Measurements from ENCODE around the gene FAM241A. TPM values are rescaled to one million over a fixed set of nuclear protein-coding genes. Genes with fewer than 3 reads are reported as not detected.
A peak's percentile ranks its signal among the peaks of the same experiment; 100 is the strongest.

FAM241A gene
- total and polyA plus RNA-seq, 2 of the 13 experiments (the other 11 are each of a cell fraction or from before 2014, with no cell fraction given), result 0.61 to 0.69 TPM

- ChIA-PET CTCF (ENCODE audit: low intra/inter-chr PET ratio, low total read pairs) (no interaction called here), POLR2A (interaction anchor here (0.5 to 1.9 kb wide), 6 partner anchors 9 to 104 kb away, joined by 3 to 14 read pairs (median 4); partner anchors contain the start of gene AP1AR)
- no TSS peak for BruUV-seq (replicated peaks)
- in situ Hi-C loops (cut with HindIII; ENCODE audit: extremely low pct_ligation_motif_present, low pct_unique_long_range_greater_than_20kb) (no loop called here), intact Hi-C loops (cut with micrococcal nuclease; ENCODE audit: unreplicated experiment) (no loop called here)
- ATAC-seq (peak; percentile 91), DNase-seq (ENCODE audit: low spot score) (peak; percentile 78), FAIRE-seq (peak; percentile 26)
- H3K9me3 ChIP-seq (ENCODE audit: low read length), result no peaks in the 10 kb centered on the region
- no peaks in the 10 kb centered on the region for H3K27me3 ChIP-seq (ENCODE audit: control insufficient read depth in 1 of 2, insufficient read depth in 2 of 2, low read length in 2 of 2)
- H3K4me1 ChIP-seq (ENCODE audit: insufficient read depth, low read length), result peaks cover 49% of the 10 kb centered on the region
- H3K4me2 ChIP-seq (ENCODE audit: low read depth, low read length), result peak overlapping the region; percentile 37; the same call in 1 of the 2 replicates
- H3K27ac ChIP-seq (ENCODE audit: extremely low read length, insufficient read depth, low read length), result peak overlapping the region; percentile 56
- no peak overlapping the region for H2AFZ ChIP-seq (ENCODE audit: low read length)
- H3K79me2 ChIP-seq (ENCODE audit: insufficient read depth, low read length), result no peaks in the 10 kb centered on the region
- H4K20me1 ChIP-seq (ENCODE audit: insufficient read depth, low read length), result no peaks in the 10 kb centered on the region
- H3K4me3 ChIP-seq (replicated peaks in 1 of 3; ENCODE audit: insufficient read depth in 1 of 3, low read depth in 2 of 3, low read length in 3 of 3), result no peak overlapping the region
- WGBS (ENCODE audit: low lambda C conversion rate), result 11% methylated on average over 1 of the region's 1 CpG
- H3K9ac ChIP-seq (ENCODE audit: insufficient read depth, low read depth, low read length), result no peak overlapping the region
- H3K36me3 ChIP-seq (replicated peaks in 1 of 2; ENCODE audit: control insufficient read depth in 1 of 2, insufficient read depth in 2 of 2, low read length in 2 of 2), result no peaks in the 10 kb centered on the region
- no peak for TF ChIP-seq HES4 (CRISPR knock-in tag; IDR thresholded peaks at IDR 0.05; ENCODE audit: borderline replicate concordance)
- TF ChIP-seq NR2F2 (IDR thresholded peaks at IDR 0.05; ENCODE audit: borderline replicate concordance, low read depth), result peak; percentile 98
- TF ChIP-seq HNF4A (CRISPR knock-in tag; IDR thresholded peaks at IDR 0.05), result peak; percentile 75
- TF ChIP-seq PRDM10 (CRISPR knock-in tag; IDR thresholded peaks at IDR 0.05; ENCODE audit: low read depth), result no peak
- TF ChIP-seq GFI1 (CRISPR knock-in tag; IDR thresholded peaks at IDR 0.05; ENCODE audit: borderline replicate concordance), result peak; percentile 97
- TF ChIP-seq ZNF18 (CRISPR knock-in tag; IDR thresholded peaks at IDR 0.05; ENCODE audit: insufficient replicate concordance), result no peak
- TF ChIP-seq HDAC2 (CRISPR knock-in tag; IDR thresholded peaks at IDR 0.05), result peak; percentile 72; the same call in 1 of the 2 replicates
- 0 out of 2 replicates have a peak, but pooled peaks have one; percentile 27 for TF ChIP-seq KMT2B (CRISPR knock-in tag; IDR thresholded peaks at IDR 0.05)
- TF ChIP-seq POGK (CRISPR knock-in tag; conservative IDR thresholded peaks at IDR 0.05), result no peak
- peak; percentile 26; the same call in 1 of the 2 replicates for TF ChIP-seq AHDC1 (CRISPR knock-in tag; IDR thresholded peaks at IDR 0.05; ENCODE audit: borderline replicate concordance)
These were observed 58.3 kb downstream of the FAM241A start for GRCh38 chr4:112203593-112203992.

Measured in HepG2 (cell line).